ENCODE data around the gene HOXA2.

The HOXA2 gene

DNA sequence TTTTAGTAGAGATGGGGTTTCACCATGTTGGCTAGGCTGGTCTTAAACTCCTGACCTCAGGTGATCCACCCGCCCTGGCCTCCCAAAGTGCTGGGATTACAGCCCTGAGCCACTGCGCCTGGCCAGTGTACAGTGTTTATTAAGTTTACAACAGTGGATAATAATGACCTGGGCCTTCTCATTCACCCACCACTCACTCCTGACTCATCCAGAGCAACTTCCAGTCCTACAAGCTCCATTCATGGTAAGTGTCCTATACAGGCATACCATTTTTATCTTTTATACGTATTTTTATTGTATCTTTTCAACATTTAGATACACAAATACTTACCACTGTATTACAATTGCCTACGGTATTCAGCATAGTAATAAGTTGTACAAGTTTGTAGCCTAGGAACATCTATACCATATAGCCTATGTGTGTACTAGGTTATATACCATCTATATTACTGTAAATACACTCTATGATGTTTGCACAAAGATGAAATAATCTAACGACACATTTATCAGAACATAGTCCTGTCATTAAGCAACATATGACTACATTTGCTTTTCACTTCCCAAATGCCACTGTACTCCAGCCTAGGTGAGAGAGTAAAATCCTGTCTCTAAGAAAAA is 23.8 kb downstream of the HOXA2 start:
- DNase-seq (ENCODE audit: low spot score) = no peak

DNA sequence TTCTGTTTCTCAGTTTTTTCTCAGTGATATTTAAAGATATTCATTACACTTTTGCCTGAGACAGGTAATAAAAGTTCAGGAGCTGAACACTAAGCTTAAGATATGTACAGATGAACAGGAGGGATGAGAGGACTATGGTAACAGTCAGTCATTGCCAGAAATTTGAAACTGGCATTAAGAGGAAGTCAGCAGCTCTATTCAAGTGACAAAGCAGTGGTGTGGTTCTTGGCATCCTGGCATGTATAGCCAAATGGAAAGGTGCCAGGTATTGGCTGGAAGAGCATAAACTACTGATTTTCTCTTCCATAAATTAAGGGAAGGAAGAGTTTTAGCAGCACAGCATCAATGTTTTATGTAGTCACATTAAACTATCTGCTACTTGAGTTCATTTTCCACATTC is 29.4 kb downstream of the HOXA2 start:
- DNase-seq (ENCODE audit: low spot score) = no peak

DNA sequence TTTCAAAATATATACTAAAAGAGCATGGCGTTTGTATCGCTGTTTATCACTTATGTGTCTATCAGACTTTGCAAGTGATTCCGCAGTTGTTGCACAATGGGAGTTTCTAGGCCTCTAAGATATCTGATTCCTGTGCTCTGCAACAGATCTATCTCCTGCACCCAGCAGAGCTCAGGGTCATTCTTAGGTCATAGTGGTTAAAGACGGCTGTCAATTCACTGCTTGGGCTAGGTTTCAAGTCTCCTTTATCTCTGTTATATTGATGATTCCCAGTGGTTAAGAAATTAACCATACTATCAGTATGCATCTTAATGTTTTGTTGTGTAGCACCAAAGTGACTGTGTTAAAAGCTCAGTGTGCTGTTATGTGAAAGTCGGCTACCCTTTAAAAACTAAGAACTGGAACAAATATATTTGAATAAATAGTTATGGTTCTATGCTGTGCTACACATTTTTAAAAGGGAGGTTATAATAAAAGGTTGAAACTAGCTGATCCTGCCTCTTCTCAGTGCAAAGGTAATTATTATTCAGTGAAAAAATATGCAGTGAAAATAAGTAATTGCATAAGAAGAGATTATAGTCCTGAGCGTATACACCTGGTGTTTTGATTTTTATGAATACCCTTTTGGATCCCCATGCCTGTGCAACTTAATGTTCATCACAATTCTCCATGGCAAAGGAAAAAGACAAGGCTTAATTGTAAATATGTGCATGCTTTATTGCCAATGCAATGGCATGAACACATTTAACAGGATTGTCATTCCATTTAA is 30.7 kb downstream of the HOXA2 start:
- DNase-seq (ENCODE audit: low spot score) = no peak

DNA sequence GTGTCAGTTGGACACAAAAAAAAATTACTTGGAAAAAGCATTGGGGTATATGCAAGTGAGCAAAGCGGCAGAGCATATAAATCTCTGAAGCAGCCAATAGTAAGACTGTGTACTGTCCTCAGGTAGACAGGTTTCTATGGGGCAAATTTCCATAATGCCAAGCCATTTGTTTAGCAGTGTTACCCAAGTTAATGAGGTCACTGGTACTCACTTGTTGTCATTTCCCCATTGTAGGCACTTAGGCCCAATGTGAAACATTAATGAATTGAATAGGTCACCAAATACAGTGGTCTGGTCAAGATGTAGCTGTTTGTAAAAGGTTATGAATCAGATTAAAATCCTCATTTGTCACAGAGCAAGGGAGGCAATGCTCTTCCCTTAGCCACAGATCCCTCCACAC is 34.2 kb downstream of the HOXA2 start:
- no peak for DNase-seq (ENCODE audit: low spot score)

DNA sequence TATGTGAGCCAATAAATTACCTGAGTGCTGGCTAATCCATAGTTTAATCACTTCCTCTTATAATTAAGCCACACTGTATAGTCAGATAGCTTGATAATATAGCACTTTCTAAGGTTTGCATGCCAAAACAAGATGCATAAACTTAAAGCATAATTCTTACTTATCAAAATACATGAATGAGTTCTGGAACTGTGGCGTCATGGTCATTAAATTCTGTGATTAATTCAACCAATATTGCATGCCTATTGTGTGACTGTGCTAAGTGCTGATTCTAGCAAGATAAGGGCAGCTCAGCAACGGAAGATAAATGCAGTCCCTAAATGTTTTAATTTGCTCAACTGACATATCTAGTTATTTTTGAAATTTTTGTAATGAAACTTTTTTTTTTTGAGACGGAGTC is 36.3 kb downstream of the HOXA2 start:
- DNase-seq (ENCODE audit: low spot score) = no peak

DNA sequence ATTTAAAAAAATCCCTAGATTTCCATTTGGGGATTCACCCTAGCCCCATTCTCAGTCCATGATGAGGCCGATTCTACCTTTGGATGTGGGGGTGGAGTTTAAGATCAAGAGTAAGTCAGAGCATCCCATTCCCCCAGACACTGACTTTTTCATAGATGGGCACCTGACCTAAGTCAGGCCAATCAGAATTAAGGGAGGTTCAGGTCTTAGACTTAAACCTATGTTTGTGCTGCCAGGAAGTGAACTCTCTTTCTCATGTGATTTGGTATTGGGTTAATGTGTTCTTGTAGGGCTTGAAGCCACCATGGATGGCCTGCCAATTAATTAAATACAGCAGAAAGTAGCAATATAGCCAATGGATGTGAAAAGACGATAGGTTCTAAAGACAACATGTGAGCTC is 36.8 kb downstream of the HOXA2 start:
- DNase-seq (ENCODE audit: low spot score) = no peak

DNA sequence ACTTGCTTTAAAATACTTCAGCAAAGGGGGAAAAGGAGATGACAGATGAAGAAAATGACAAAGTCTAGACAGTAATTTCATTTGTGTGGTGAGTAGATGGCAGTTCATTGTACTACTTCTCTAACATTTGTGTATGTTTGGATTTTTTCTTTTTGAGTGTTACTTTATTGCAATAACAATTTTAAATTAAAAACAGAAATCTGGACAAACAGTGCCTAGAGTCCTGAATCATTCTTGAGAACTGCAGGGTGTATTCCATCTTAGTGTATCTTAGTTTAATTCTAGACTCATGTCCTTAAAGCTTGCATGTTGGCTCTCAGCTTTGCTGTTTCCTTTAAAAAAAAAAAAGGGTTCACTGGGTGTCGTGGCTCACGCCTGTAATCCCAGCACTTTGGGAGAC is 37.8 kb downstream of the HOXA2 start:
- DNase-seq (ENCODE audit: low spot score) = no peak

DNA sequence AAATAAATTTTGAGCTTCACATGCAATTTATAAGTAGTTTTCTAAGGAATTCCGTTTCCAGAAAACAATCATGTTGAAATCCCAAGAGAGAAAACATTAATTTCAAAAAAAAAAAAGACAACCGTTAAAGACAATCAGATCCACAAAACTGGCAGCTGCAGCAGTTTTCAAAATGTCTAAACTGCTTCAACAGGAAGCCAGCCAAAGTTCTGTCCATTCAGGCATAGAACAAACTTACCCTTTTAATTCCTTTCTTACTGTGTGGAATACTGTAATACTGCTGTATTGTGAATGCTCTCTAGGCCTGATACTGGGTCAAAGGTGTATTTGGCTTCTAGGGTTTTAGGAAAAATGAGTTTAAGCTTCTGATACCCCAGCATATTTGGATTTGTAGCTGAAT is 38.3 kb downstream of the HOXA2 start:
- DNase-seq (ENCODE audit: low spot score) = no peak

DNA sequence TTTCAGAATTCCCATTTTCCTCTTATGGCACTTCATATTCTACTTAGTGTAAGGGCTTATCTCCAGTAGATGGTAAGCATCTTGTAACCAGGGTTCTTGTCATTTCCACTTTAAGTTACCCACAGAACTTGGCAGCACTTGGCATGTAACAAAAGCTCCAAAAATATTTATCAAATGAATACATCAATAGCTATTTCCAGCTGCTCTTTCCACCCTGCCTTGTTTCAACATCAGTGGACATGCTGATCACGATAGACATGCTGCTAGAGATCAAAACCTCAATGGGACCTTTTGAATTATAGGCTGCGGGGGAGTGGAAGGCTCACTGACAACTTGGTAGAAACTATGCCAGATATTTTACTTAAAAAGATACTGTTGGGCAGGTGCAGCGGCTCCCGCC is 39.5 kb downstream of the HOXA2 start:
- no peak for DNase-seq (ENCODE audit: low spot score)

DNA sequence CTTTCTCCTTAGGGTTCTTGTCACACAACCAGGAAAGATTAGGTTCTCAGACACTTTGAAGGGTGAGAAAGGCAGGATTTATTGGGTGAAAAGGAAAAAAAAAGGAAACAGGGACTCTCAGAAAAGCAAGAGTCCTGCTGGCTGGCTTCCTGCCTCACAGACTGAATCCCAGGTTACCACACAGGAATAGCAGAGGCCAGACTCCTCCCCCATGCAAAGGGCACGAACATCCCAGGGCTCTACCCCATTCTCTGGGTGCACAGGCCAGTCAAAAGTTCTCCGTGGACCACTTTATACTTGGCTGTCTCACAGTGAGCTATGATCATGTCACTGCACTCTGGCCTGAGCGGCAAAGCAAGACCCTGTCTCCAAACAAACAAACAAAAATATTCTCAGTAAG is 49.3 kb downstream of the HOXA2 start:
- DNase-seq (ENCODE audit: low spot score) = no peak

DNA sequence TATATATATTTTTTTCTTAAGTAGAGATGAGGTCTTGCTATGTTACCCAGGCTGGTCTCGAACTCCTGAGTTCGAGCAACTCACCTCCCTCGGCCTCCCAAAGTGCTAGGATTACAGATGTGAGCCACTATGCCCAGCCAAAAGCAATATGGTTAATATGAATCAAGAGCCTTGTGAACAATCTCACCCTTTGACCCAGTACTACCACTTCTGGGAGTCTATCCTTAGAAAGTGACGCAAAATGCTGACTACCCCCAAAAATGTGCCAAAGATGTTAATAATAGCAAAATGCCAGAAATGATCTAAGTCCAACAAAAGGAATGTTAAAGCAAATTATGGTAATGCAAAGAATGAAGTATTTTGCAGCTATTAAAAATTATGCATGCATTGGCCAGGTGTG is 51.0 kb downstream of the HOXA2 start:
- DNase-seq (ENCODE audit: low spot score) = no peak

Data from germinal center (tissue), 1 donor.